ENCODE data around the gene INSRR.

GRCh38 chr1:156905651-156906050, 46.7 kb upstream of the INSRR start:
- no peak for TF ChIP-seq GATA2 (IDR thresholded peaks at IDR 0.05; ENCODE audit: low read depth, low read length)
- TF ChIP-seq GATA3 (IDR thresholded peaks at IDR 0.05; ENCODE audit: low read depth, low read length) = no peak

All from SH-SY5Y (cell line).